ENCODE measurements around the gene SLC18A3. TPM values are rescaled to one million over a fixed set of nuclear protein-coding genes. Genes with fewer than 3 reads are reported as not detected.

Gene SLC18A3
- total RNA-seq, 4 donors from 2014 or later = not detected

DNA sequence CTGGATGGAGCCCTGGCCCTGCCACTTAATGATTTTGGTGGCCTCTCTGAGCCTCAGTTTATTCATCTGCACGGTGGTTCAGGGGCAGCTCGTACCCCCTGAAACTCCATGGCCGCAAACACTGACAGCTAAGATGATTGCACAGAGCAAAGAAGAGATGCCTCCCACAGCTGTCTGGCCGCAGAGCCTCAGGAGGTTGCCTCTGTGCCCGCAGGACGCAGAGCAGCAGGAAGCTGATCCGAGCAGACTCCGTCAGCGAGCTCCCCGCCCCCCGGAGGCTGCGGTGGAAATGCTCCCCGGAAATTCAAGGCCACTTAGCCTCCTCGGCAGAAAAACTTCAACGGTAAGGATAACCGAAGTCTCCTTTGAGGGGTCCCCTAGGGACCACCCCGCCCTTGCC is 39.2 kb downstream of the SLC18A3 start:
- Histone ChIP-seq H3K4me3 (no peak overlapping the region), H3K36me3 (no peaks in the 10 kb centered on the region), H3K9me3 (no peaks in the 10 kb centered on the region), H3K27me3 (peaks cover 21% of the 10 kb centered on the region), H3K27ac (no peak overlapping the region), H3K4me1 (no peaks in the 10 kb centered on the region)
- no peak for TF ChIP-seq EP300 (IDR thresholded peaks at IDR 0.05)
- 24% methylated on average over 9 of the region's 17 CpGs for WGBS
- peak in 1 of 2 donors; percentile 50 for DNase-seq (ENCODE audit: low spot score in 2 of 2)

DNA sequence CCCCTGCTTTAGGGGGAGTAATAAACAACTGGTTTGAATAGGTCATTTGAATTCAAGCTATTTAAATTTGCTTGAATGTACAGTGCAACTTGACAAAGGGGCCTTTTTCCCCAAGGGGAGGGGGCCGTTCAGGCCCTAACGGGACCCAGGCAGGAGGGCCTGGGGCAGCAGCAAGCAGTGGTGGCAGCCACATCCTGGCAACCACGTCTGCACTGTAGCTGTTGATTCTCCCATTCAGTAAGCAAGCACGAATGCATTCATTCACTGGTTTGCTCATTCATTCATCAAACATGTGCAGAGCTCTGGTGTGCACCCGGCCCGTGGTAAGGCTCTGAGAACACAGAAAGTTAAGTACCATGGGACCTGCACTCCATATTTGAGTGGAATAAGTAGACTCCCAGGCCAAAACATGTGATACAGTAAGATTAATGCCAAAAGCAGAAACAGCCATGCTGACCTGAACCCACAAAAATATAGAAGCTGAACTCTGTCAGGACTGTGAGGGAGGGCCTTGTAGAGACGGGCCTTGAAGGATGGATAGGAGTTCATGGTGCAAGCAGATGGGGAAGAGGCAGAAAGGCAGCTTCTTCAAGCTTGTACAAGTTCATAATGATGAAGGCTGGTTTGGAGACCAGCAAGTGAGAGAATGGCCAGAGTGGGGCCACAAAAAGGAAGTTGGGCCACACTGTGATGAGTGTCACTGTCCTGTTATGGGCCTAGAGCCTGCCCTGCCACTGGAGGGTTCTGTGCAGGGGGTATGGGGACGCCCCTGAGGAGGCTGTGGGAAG is 40.0 kb downstream of the SLC18A3 start:
- DNase-seq (ENCODE audit: low spot score in 2 of 2) = no peak
- H3K9me3 ChIP-seq = no peaks in the 10 kb centered on the region

DNA sequence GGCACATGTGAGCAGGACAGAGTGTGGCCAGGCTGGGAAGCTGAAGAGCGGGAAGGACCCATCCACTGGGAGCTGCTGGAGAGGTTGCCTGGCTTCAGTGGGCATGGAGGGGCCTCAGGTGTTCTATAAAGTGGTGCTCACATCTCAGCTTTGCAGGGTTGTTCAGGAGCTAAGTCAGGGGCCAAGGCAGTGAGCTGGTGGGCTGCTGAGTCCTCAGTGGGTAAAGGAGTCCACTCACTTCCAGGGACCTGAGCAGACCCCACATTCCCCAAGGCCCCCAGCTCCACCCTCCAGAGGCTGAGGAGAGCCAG is 40.6 kb downstream of the SLC18A3 start:
- 100% methylated on average over 1 of the region's 1 CpG for WGBS
- H3K4me3 ChIP-seq = no peak overlapping the region
- H3K4me1 ChIP-seq = no peaks in the 10 kb centered on the region
- peaks cover 18% of the 10 kb centered on the region for H3K27me3 ChIP-seq
- no peaks in the 10 kb centered on the region for H3K9me3 ChIP-seq
- H3K27ac ChIP-seq = no peak overlapping the region
- peak in 1 of 2 donors; percentile 54 for DNase-seq (ENCODE audit: low spot score in 2 of 2)
- TF ChIP-seq, protein P1, sequence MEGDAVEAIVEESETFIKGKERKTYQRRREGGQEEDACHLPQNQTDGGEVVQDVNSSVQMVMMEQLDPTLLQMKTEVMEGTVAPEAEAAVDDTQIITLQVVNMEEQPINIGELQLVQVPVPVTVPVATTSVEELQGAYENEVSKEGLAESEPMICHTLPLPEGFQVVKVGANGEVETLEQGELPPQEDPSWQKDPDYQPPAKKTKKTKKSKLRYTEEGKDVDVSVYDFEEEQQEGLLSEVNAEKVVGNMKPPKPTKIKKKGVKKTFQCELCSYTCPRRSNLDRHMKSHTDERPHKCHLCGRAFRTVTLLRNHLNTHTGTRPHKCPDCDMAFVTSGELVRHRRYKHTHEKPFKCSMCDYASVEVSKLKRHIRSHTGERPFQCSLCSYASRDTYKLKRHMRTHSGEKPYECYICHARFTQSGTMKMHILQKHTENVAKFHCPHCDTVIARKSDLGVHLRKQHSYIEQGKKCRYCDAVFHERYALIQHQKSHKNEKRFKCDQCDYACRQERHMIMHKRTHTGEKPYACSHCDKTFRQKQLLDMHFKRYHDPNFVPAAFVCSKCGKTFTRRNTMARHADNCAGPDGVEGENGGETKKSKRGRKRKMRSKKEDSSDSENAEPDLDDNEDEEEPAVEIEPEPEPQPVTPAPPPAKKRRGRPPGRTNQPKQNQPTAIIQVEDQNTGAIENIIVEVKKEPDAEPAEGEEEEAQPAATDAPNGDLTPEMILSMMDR (IDR thresholded peaks at IDR 0.05) = no peak
- TF ChIP-seq POLR2A (IDR thresholded peaks at IDR 0.05) (no peak), EP300 (IDR thresholded peaks at IDR 0.05) (no peak)
- no peaks in the 10 kb centered on the region for H3K36me3 ChIP-seq

More for the DNA sequence above, 40.0 kb downstream of the SLC18A3 start:
- Histone ChIP-seq H3K27me3 (peaks cover 23% of the 10 kb centered on the region), H3K36me3 (no peaks in the 10 kb centered on the region), H3K4me1 (no peaks in the 10 kb centered on the region), H3K27ac (no peak overlapping the region), H3K4me3 (no peak overlapping the region)
- TF ChIP-seq EP300 (IDR thresholded peaks at IDR 0.05) = no peak
- TF ChIP-seq POLR2AphosphoS5 (IDR thresholded peaks at IDR 0.05) = no peak
- TF ChIP-seq, protein P1 (IDR thresholded peaks at IDR 0.05) = no peak
- no peak for TF ChIP-seq POLR2A (IDR thresholded peaks at IDR 0.05)
- WGBS = 55% methylated on average over 8 of the region's 8 CpGs

DNA sequence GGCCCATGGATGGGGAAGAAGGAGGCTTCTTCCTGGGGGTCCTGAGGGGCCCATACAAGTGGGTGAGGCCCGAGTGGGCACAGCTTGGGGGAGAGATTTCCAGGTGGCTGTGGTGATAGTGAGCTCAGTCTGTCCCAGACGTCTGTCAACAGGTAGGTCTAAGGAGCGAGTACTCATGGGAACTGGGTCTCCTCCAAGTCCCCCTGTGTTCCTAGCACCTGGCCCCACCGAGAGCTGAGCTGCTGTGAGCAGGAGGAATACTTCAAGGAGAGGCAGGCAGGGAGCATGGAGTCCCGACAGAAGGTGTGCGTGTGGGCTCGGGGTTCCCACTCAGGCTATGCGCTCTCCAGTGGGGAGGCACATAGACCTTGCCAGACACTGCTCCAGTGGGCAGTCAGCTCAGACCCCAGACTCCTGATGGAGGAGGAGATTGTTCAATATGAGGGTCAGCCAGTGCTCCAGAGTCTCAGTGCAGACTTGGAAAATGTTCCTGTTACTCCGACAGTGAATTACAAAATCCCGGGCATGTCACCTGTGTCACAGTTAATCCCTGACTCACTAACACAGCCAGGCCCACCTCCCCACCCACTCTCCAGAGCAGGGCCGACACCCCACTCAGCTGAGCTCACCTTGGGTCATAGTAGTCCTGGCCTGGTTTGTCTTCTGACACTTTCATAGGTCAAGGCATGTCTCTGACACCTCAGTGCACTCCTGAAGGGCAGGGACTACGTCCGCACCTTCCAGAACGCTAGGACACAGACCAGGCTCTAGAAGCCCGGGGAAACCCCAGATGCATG is 41.1 kb downstream of the SLC18A3 start:
- Histone ChIP-seq H3K4me1 (no peaks in the 10 kb centered on the region), H3K4me3 (no peak overlapping the region), H3K27me3 (peaks cover 17% of the 10 kb centered on the region), H3K9me3 (no peaks in the 10 kb centered on the region), H3K27ac (no peak overlapping the region), H3K36me3 (no peaks in the 10 kb centered on the region)
- TF ChIP-seq POLR2A (IDR thresholded peaks at IDR 0.05) (no peak), EP300 (IDR thresholded peaks at IDR 0.05) (no peak), POLR2AphosphoS5 (IDR thresholded peaks at IDR 0.05) (no peak)
- TF ChIP-seq, protein P1 (IDR thresholded peaks at IDR 0.05) = no peak
- 84% methylated on average over 15 of the region's 15 CpGs for WGBS
- peak in 1 of 2 donors; percentile 60 for DNase-seq (ENCODE audit: low spot score in 2 of 2)

DNA sequence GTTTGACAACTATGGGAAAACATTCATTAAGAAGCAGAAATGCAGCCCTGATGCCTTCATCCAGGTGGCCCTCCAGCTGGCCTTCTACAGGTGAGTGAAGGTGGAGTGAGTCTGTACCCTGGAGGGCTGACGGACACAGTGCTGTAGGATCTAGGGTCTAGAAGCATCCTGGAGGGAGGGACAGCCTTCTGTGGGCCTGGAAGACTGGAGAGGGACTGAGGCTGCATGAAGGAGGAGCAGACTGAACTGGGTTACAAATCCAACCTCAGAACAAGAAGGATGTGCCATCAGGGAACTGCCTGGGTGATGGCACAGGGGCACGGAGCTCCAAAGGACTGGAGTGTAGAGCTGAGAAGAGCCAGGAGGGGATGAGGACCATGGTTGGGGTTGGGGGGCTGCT is 41.8 kb downstream of the SLC18A3 start:
- H3K27ac ChIP-seq = no peak overlapping the region
- H3K4me3 ChIP-seq = no peak overlapping the region
- no peaks in the 10 kb centered on the region for H3K9me3 ChIP-seq
- WGBS = 88% methylated on average over 2 of the region's 2 CpGs
- DNase-seq (ENCODE audit: low spot score in 2 of 2) = peak in 1 of 2 donors; percentile 55
- H3K27me3 ChIP-seq = peaks cover 17% of the 10 kb centered on the region
- no peaks in the 10 kb centered on the region for H3K4me1 ChIP-seq
- TF ChIP-seq, protein P1 (IDR thresholded peaks at IDR 0.05) = no peak
- TF ChIP-seq POLR2A (IDR thresholded peaks at IDR 0.05) (no peak), POLR2AphosphoS5 (IDR thresholded peaks at IDR 0.05) (no peak), EP300 (IDR thresholded peaks at IDR 0.05) (no peak)
- no peaks in the 10 kb centered on the region for H3K36me3 ChIP-seq

All from suprapubic skin (tissue), 4 donors.